GM12891 (cell line): ENCODE results near the gene MSMO1.
"Not testable (repeated sequence)": the region's sequence is repeated elsewhere in the genome, so short reads cannot be mapped to it uniquely, and the experiment has no call there.

Experiments used
- POLR2A ChIP-seq: IDR thresholded peaks from 2 replicates; pipeline ENCODE4 v1.6.1; 2011; ENCODE audit warnings: low read depth, low read length, control low read depth
- POLR2AphosphoS5 ChIP-seq: IDR thresholded peaks from 2 replicates; pipeline ENCODE4 v1.6.1; 2011; ENCODE audit warnings: low read depth, low read length, control low read depth
- TAF1 ChIP-seq: IDR thresholded peaks from 2 replicates; pipeline ENCODE4 v1.6.1; 2011; ENCODE audit warnings: low read depth, low read length, control low read depth

- not testable (repeated sequence) for TF ChIP-seq TAF1, POLR2AphosphoS5, POLR2A
Observed at GRCh38 chr4:165284697-165285096, 42.8 kb upstream of the MSMO1 start.
